Gastrocnemius medialis (tissue), 4 donors: ENCODE results near the gene RELCH.

Source experiments
- CTCF ChIP-seq, 5 experiments: fragments of 450-650 bp in 3 of 5; fragments of 200-600 bp in 2 of 5; sonication (generic) in 2 of 5; IDR thresholded peaks in 4 of 5; conservative IDR thresholded peaks in 1 of 5; 1 replicate in 4 of 5; 2 replicates in 1 of 5; pipeline ENCODE4 v1.5.1; 2016 to 2019; ENCODE audit warnings: antibody characterized with exemption in 5 of 5, mild to moderate bottlenecking in 3 of 5, moderate library complexity in 3 of 5
- POLR2A ChIP-seq, 2 donors: fragments of 450-650 bp; IDR thresholded peaks; one replicate each; pipeline ENCODE4 v1.6.1; 2017; ENCODE audit warnings: antibody characterized with exemption in 2 of 2, mild to moderate bottlenecking in 2 of 2, moderate library complexity in 2 of 2

GRCh38 chr18:62248313-62248712 lies 61.3 kb downstream of the RELCH start:
- no peak for TF ChIP-seq CTCF (IDR thresholded peaks at IDR 0.05 in 4 of 5, conservative IDR thresholded peaks at IDR 0.05 in 1 of 5)
- no peak for TF ChIP-seq POLR2A (IDR thresholded peaks at IDR 0.05)
